H9 (cell line): ENCODE results near the gene COA1. TPM values are rescaled to one million over a fixed set of nuclear protein-coding genes. Genes with fewer than 3 reads are reported as not detected.
"Not testable (repeated sequence)": the region's sequence is repeated elsewhere in the genome, so short reads cannot be mapped to it uniquely, and the experiment has no call there.

Source experiments
- DNase-seq: peaks from one replicate; pipeline ENCODE4 v3.0.0-alpha.2; 2017
- H2AFZ ChIP-seq: one replicate; pipeline ENCODE4 v1.6.1; 2013; ENCODE audit warnings: mild to moderate bottlenecking, low read length, control low read depth, moderate library complexity
- H2AK5ac ChIP-seq: 2 replicates; pipeline ENCODE4 v1.6.1; 2013; ENCODE audit warnings: low read length, control low read depth, mixed read lengths; ENCODE audit not compliant: insufficient read length
- H2BK120ac ChIP-seq: one replicate; pipeline ENCODE4 v1.6.1; 2013; ENCODE audit warnings: low read depth, mild to moderate bottlenecking, low read length, control low read depth, inconsistent platforms; ENCODE audit not compliant: poor library complexity, severe bottlenecking
- H2BK12ac ChIP-seq: 2 replicates; pipeline ENCODE4 v1.6.1; 2013; ENCODE audit warnings: low read length, control low read depth, mixed read lengths, low read depth; ENCODE audit not compliant: insufficient read length
- H2BK15ac ChIP-seq: 2 replicates; pipeline ENCODE4 v1.6.1; 2013; ENCODE audit warnings: low read depth, low read length, control low read depth
- H2BK20ac ChIP-seq: one replicate; pipeline ENCODE4 v1.6.1; 2013; ENCODE audit warnings: low read depth, mild to moderate bottlenecking, low read length, control low read depth, inconsistent platforms; ENCODE audit not compliant: poor library complexity, severe bottlenecking
- H2BK5ac ChIP-seq: 2 replicates; pipeline ENCODE4 v1.6.1; 2013; ENCODE audit warnings: low read length, control low read depth, mixed read lengths; ENCODE audit not compliant: insufficient read length
- H3K14ac ChIP-seq: 2 replicates; pipeline ENCODE4 v1.6.1; 2013; ENCODE audit warnings: low read length, control low read depth; ENCODE audit not compliant: insufficient read depth
- H3K18ac ChIP-seq: 2 replicates; pipeline ENCODE4 v1.6.1; 2013; ENCODE audit warnings: low read depth, mild to moderate bottlenecking, mixed read lengths, low read length, control low read depth; ENCODE audit not compliant: insufficient read length
- H3K23ac ChIP-seq: 2 replicates; pipeline ENCODE4 v1.6.1; 2013; ENCODE audit warnings: low read length, control low read depth, mixed read lengths, low read depth; ENCODE audit not compliant: insufficient read length
- H3K23me2 ChIP-seq: 2 replicates; pipeline ENCODE4 v1.6.1; 2013; ENCODE audit warnings: low read depth, mild to moderate bottlenecking, mixed read lengths, low read length, control low read depth; ENCODE audit not compliant: insufficient read length, poor library complexity, severe bottlenecking
- H3K27ac ChIP-seq: 2 replicates; pipeline ENCODE4 v1.5.1; 2013; ENCODE audit warnings: low read length, control low read depth, mixed read lengths, low read depth; ENCODE audit not compliant: insufficient read length
- H3K27me3 ChIP-seq: 2 replicates; pipeline ENCODE4 v1.6.1; 2013; ENCODE audit warnings: low read length, control low read depth, inconsistent platforms; ENCODE audit not compliant: insufficient read depth
- H3K4ac ChIP-seq: 2 replicates; pipeline ENCODE4 v1.6.1; 2013; ENCODE audit warnings: low read depth, mild to moderate bottlenecking, control low read depth, inconsistent platforms, low read length, moderate library complexity
- H3K4me1 ChIP-seq: 2 replicates; pipeline ENCODE4 v1.6.1; 2013; ENCODE audit warnings: low read length, control low read depth, inconsistent platforms; ENCODE audit not compliant: insufficient read depth
- H3K4me2 ChIP-seq: 2 replicates; pipeline ENCODE4 v1.6.1; 2013; ENCODE audit warnings: low read length, control low read depth, mixed read lengths; ENCODE audit not compliant: insufficient read length, insufficient read depth
- H3K56ac ChIP-seq: 2 replicates; pipeline ENCODE4 v1.6.1; 2013; ENCODE audit warnings: low read depth, mild to moderate bottlenecking, mixed read lengths, low read length, control low read depth; ENCODE audit not compliant: insufficient read length
- H3K79me1 ChIP-seq: 2 replicates; pipeline ENCODE4 v1.6.1; 2013; ENCODE audit warnings: low read depth, mild to moderate bottlenecking, moderate library complexity, low read length, control low read depth, inconsistent platforms; ENCODE audit not compliant: insufficient read depth, poor library complexity, severe bottlenecking
- H3K79me2 ChIP-seq: 2 replicates; pipeline ENCODE4 v1.6.1; 2013; ENCODE audit warnings: low read length, control low read depth, inconsistent platforms; ENCODE audit not compliant: insufficient read depth
- H3K9ac ChIP-seq: 2 replicates; pipeline ENCODE4 v1.6.1; 2013; ENCODE audit warnings: low read length, control low read depth, mixed read lengths; ENCODE audit not compliant: insufficient read length; ENCODE audit errors: extremely low read depth
- H3K9me3 ChIP-seq: one replicate; pipeline ENCODE4 v1.6.1; 2013; ENCODE audit warnings: low read depth, low read length, inconsistent platforms; ENCODE audit not compliant: control insufficient read depth
- H3T11ph ChIP-seq: one replicate; pipeline ENCODE4 v1.6.1; 2013; ENCODE audit warnings: mild to moderate bottlenecking, low read length, control low read depth, inconsistent platforms
- H4K20me1 ChIP-seq: one replicate; pipeline ENCODE4 v1.6.1; 2013; ENCODE audit not compliant: control insufficient read depth, insufficient read length, insufficient read depth
- H4K5ac ChIP-seq: 2 replicates; pipeline ENCODE4 v1.6.1; 2013; ENCODE audit warnings: low read depth, mild to moderate bottlenecking, mixed read lengths, low read length, control low read depth; ENCODE audit not compliant: insufficient read length
- H4K8ac ChIP-seq: replicated peaks from 2 replicates; pipeline ENCODE4 v1.6.1; 2013; ENCODE audit warnings: low read length, control low read depth, mixed read lengths, low read depth; ENCODE audit not compliant: insufficient read length
- H4K91ac ChIP-seq: 2 replicates; pipeline ENCODE4 v1.6.1; 2013; ENCODE audit warnings: low read depth, mild to moderate bottlenecking, moderate library complexity, mixed read lengths, low read length, control low read depth; ENCODE audit not compliant: insufficient read length
- H3K27ac Mint-ChIP-seq, 3 experiments: 2 replicates in 2 of 3; 3 replicates in 1 of 3; pipeline ENCODE4 v1.8.0; 2020 to 2021; ENCODE audit warnings: mixed read lengths in 3 of 3, mild to moderate bottlenecking in 1 of 3, moderate library complexity in 1 of 3
- H3K27me3 Mint-ChIP-seq: 2 replicates; pipeline ENCODE4 v1.8.0; 2021; ENCODE audit warnings: low read depth, mild to moderate bottlenecking, moderate library complexity, mixed read lengths
- H3K36me3 Mint-ChIP-seq, 3 experiments: 2 replicates in 2 of 3; 3 replicates in 1 of 3; pipeline ENCODE4 v1.8.0; 2020 to 2021; ENCODE audit warnings: low read depth in 3 of 3, mixed read lengths in 3 of 3; ENCODE audit not compliant: insufficient read depth in 1 of 3
- H3K4me1 Mint-ChIP-seq, 2 experiments: 2 replicates each; pipeline ENCODE4 v1.8.0; 2020; ENCODE audit warnings: mixed read lengths in 2 of 2
- H3K4me3 Mint-ChIP-seq, 2 experiments: 2 replicates in 1 of 2; 3 replicates in 1 of 2; pipeline ENCODE4 v1.8.0; 2020 to 2021; ENCODE audit warnings: mild to moderate bottlenecking in 2 of 2, mixed read lengths in 2 of 2, moderate library complexity in 1 of 2
- H3K9me3 Mint-ChIP-seq, 2 experiments: 2 replicates in 1 of 2; 3 replicates in 1 of 2; pipeline ENCODE4 v1.8.0; 2020; ENCODE audit warnings: mild to moderate bottlenecking in 2 of 2, mixed read lengths in 2 of 2, moderate library complexity in 1 of 2
- CTCF ChIP-seq: fragments of 200-600 bp; sonication (generic); conservative IDR thresholded peaks from 3 replicates; pipeline ENCODE4 v1.8.0; 2021; ENCODE audit warnings: antibody characterized with exemption, mild to moderate bottlenecking
- WGBS: extraction: QIAGEN DNeasy Blood & Tissue Kit; methylation state at CpG from one replicate; pipeline ENCODE4 v1.1.7; 2013; ENCODE audit warnings: missing lambda C conversion rate, low lambda C conversion rate, mixed read lengths; ENCODE audit not compliant: insufficient read length; ENCODE audit errors: extremely low coverage; 5-methylcytosine and 5-hydroxymethylcytosine counted together
- total RNA-seq: library from RNA; stranded (reverse); gene quantifications from 2 replicates; pipeline ENCODE4 v1.2.1, GENCODE V29; 2021

The COA1 gene
- total RNA-seq, 1 experiment from 2014 or later, result 138 TPM

DNA sequence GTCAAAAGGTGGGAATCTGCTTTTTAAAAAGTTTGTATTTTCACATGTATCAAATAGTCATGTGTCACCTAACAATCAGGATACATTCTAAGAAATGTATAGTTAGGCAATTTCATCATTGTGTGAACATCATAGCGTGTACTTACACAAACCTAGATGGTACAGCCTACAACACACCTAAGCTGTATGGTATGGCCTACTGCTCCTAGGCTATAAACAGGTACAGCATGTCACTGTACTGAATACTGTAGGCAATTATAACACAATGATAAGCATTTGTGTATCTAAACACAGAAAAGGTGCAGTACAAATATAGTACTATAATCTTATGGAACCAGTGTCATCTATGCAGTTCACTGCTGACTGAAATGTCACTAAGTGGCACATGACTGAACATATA, 17.8 kb downstream of the COA1 start:
- no peak for DNase-seq
- H3K79me1 ChIP-seq, result peaks cover 12% of the 10 kb centered on the region
- no peak overlapping the region for H2AFZ ChIP-seq
- H2BK20ac ChIP-seq, result no peak overlapping the region
- WGBS, result no CpG with 5 or more reads among the region's 1 CpG
- no peak overlapping the region for H3K27ac ChIP-seq
- no peak for TF ChIP-seq CTCF
- no peaks in the 10 kb centered on the region for H3K9me3 ChIP-seq
- H4K8ac ChIP-seq, result no peak overlapping the region
- H3K23ac ChIP-seq, result no peak overlapping the region
- no peak overlapping the region for H2AK5ac ChIP-seq
- Mint-ChIP-seq H3K36me3 (peaks cover 17 to 42% (median 34%) of the 10 kb centered on the region in 3 experiments), H3K27ac (no peak overlapping the region), H3K4me3 (no peak overlapping the region), H3K27me3 (no peaks in the 10 kb centered on the region), H3K9me3 (peaks cover 12 to 29% of the 10 kb centered on the region in 2 experiments), H3K4me1 (peaks cover 14 to 19% of the 10 kb centered on the region in 2 experiments)
- no peak overlapping the region for H2BK12ac ChIP-seq
- no peak overlapping the region for H3K18ac ChIP-seq
- H3K56ac ChIP-seq, result no peak overlapping the region
- H3K4ac ChIP-seq, result no peak overlapping the region
- H3K14ac ChIP-seq, result no peak overlapping the region
- peaks cover 2% of the 10 kb centered on the region; the same call in 1 of the 2 replicates for H3K4me1 ChIP-seq
- no peak overlapping the region for H4K91ac ChIP-seq
- no peaks in the 10 kb centered on the region for H3K23me2 ChIP-seq
- H2BK120ac ChIP-seq, result no peak overlapping the region
- H3K79me2 ChIP-seq, result peaks cover 16% of the 10 kb centered on the region; the same call in 1 of the 2 replicates
- no peaks in the 10 kb centered on the region for H3K27me3 ChIP-seq
- H4K20me1 ChIP-seq, result no peaks in the 10 kb centered on the region
- no peak overlapping the region for H3K4me2 ChIP-seq
- no peak overlapping the region for H3T11ph ChIP-seq
- no peak overlapping the region for H4K5ac ChIP-seq
- H2BK15ac ChIP-seq, result no peak overlapping the region
- no peak overlapping the region for H3K9ac ChIP-seq
- no peak overlapping the region for H2BK5ac ChIP-seq

- H3K14ac ChIP-seq, H3K79me1 ChIP-seq, H3K9ac ChIP-seq, H2BK20ac ChIP-seq, H3K27me3 Mint-ChIP-seq, H3K23me2 ChIP-seq, H2BK12ac ChIP-seq, H2AK5ac ChIP-seq, H3K4me1 ChIP-seq, DNase-seq, H3K4me2 ChIP-seq, H2BK5ac ChIP-seq, H3K4me3 Mint-ChIP-seq, H4K20me1 ChIP-seq, H3K27ac Mint-ChIP-seq, H3K27ac ChIP-seq, H3K9me3 ChIP-seq, H4K91ac ChIP-seq, H3T11ph ChIP-seq, H3K4ac ChIP-seq, H3K23ac ChIP-seq, H3K56ac ChIP-seq, H2AFZ ChIP-seq, H3K18ac ChIP-seq, H2BK120ac ChIP-seq, H3K27me3 ChIP-seq, H2BK15ac ChIP-seq, H4K5ac ChIP-seq, H4K8ac ChIP-seq: not testable (repeated sequence)
- Mint-ChIP-seq H3K9me3 (peaks cover 13 to 36% of the 10 kb centered on the region in 2 experiments), H3K4me1 (peaks cover 14 to 19% of the 10 kb centered on the region in 2 experiments), H3K36me3 (peaks cover 29 to 55% (median 49%) of the 10 kb centered on the region in 3 experiments)
- WGBS, result no CpG with 5 or more reads among the region's 9 CpGs
- H3K79me2 ChIP-seq, result peaks cover 19% of the 10 kb centered on the region; the same call in 1 of the 2 replicates
Observed at GRCh38 chr7:43708055-43708454, 21.3 kb downstream of the COA1 start.
